Spinal cord (tissue), 10 donors: ENCODE data around the gene TUBB1. TPM values are rescaled to one million over a fixed set of nuclear protein-coding genes. Genes with fewer than 3 reads are reported as not detected.

Source experiments
- DNase-seq, 6 donors: peaks; one replicate each; pipeline versions ENCODE4 v3.0.0 to v3.0.0-alpha.2; 2013 to 2015; ENCODE audit warnings: low spot score in 6 of 6, low read depth in 4 of 6
- H3K27ac ChIP-seq: one replicate; pipeline ENCODE4 v1.5.1; 2013; ENCODE audit warnings: low read depth, low read length, control low read depth
- H3K27me3 ChIP-seq: one replicate; pipeline ENCODE4 v1.6.1; 2013; ENCODE audit warnings: low read length; ENCODE audit not compliant: control insufficient read depth, insufficient read depth
- H3K36me3 ChIP-seq: one replicate; pipeline ENCODE4 v1.6.1; 2013; ENCODE audit warnings: low read length; ENCODE audit not compliant: control insufficient read depth, insufficient read depth
- H3K4me1 ChIP-seq: one replicate; pipeline ENCODE4 v1.6.1; 2013; ENCODE audit warnings: low read length; ENCODE audit not compliant: control insufficient read depth, insufficient read depth
- H3K4me3 ChIP-seq: one replicate; pipeline ENCODE4 v1.5.1; 2013; ENCODE audit warnings: low read depth, low read length, control low read depth
- H3K9me3 ChIP-seq: one replicate; pipeline ENCODE4 v1.6.1; 2013; ENCODE audit warnings: low read length; ENCODE audit not compliant: control insufficient read depth, insufficient read depth
- WGBS: methylation state at CpG from one replicate; pipeline ENCODE4 v1.1.5; 2013; ENCODE audit warnings: missing lambda C conversion rate; ENCODE audit not compliant: insufficient coverage; 5-methylcytosine and 5-hydroxymethylcytosine counted together
- polyA plus RNA-seq, 2 donors: library from polyadenylated mRNA; unstranded; fragments of 120-200 nt; gene quantifications; one replicate each; pipeline ENCODE4 v1.2.1, GENCODE V29; 2013; ENCODE audit not compliant: insufficient read length in 2 of 2
- total RNA-seq, 2 donors: library from RNA; depleted of rRNA in 1 of 2; stranded (reverse); fragments of 120-200 nt in 1 of 2; fragments of >200 nt in 1 of 2; gene quantifications; one replicate each; pipeline versions ENCODE4 v1.2.3 to v1.2.4, GENCODE V29; 2013 to 2014
- donor health status: healthy.

TUBB1 gene
- total and polyA plus RNA-seq, 4 donors, result 1.1 to 3.4 (median 1.1) TPM

DNA sequence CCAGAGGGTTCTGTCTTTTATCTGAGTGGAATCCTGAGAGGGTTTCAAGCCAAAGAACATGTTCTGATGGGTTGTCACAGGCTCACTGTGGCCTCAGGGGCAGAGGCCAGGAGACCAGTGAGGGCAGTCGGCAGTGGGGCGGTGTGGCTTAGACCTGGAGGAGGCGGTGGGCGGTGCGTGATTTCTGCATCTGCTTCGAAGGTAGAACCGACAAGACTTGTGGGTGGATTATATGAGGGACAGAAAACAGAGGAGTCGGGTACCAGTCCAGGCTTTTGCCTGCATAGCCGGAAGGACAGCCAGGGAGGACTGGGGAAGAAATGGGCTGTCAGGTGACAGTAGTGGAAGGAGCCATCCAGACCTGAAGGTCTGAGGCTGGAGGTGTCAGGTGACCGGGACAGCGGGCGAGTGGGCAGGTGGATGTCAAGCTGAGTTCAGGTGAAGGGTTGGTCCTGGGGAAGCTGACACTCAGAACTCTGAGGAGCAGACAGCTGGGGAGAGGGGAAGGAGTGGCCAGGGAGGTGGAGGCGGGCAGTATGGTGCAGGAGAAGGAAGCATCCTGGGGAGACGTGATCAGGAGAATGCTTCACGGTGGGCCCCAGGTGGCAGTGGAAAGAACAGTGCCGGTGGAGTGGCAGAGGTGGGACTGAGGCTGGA, 15.3 kb upstream of the TUBB1 start:
- no peak for DNase-seq
- Histone ChIP-seq H3K4me3 (no peak overlapping the region), H3K36me3 (peaks cover 32% of the 10 kb centered on the region), H3K27me3 (peaks cover 2% of the 10 kb centered on the region), H3K27ac (no peak overlapping the region), H3K4me1 (peaks cover 33% of the 10 kb centered on the region), H3K9me3 (no peaks in the 10 kb centered on the region)
- 91% methylated on average over 16 of the region's 16 CpGs for WGBS

DNA sequence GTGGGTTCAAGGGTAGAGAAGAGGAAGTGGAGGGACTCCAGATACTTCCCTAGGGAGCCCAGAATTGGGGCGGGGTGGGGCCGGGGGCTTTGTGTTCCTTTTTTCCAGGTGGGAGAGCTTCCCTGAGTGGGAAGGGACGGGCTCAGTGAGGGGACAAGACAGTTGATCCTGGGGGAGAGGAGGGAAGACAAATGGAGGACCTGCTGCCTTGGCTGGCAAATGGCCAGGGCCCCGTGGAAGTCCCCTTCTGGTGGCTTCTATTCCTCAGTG, 14.8 kb upstream of the TUBB1 start:
- Histone ChIP-seq H3K27me3 (peaks cover 2% of the 10 kb centered on the region), H3K36me3 (peaks cover 28% of the 10 kb centered on the region), H3K4me3 (no peak overlapping the region), H3K4me1 (peaks cover 33% of the 10 kb centered on the region), H3K27ac (no peak overlapping the region), H3K9me3 (no peaks in the 10 kb centered on the region)
- no peak for DNase-seq
- 72% methylated on average over 4 of the region's 4 CpGs for WGBS

DNA sequence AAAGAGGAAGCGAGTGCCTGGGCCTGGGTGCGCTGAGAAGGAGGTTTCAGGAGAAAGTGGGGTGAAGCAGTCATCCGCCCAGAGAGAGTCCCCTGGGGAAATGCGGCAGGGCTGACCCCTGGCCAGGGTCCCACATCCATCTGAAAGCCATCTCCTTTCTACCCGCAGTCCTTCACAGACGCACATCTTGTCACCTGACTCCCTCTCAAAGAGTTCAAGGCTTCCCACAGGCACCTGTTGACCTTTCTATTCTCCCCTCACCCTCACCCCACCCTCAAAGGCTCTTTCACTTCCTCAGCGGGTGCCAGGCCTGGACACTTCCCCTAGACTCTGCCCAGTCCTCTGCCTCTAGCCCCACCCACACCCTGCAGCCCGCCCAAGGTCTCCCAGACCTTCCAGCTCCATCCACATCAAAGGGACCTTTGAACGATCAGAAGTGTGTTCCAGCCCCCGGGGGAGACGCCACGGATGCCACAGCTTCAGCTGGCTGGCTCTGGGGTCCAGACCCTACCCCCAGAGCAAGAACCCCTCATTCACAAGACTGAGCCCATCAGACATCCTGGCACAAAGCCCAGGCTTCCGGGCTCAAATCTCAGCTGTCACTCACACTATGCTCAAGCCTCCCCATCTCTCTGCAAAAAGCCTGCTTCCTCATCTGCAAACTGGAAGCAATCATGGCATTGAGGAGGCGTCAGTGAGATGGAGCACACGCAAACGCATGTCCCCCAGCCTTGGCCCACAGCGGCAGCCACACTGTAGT, 14.3 kb upstream of the TUBB1 start:
- Histone ChIP-seq H3K27me3 (peaks cover 2% of the 10 kb centered on the region), H3K36me3 (peaks cover 26% of the 10 kb centered on the region), H3K4me1 (peaks cover 33% of the 10 kb centered on the region), H3K4me3 (no peak overlapping the region), H3K9me3 (no peaks in the 10 kb centered on the region), H3K27ac (no peak overlapping the region)
- WGBS, result 65% methylated on average over 17 of the region's 17 CpGs
- DNase-seq, result peak in 1 of 6 donors; percentile 39

DNA sequence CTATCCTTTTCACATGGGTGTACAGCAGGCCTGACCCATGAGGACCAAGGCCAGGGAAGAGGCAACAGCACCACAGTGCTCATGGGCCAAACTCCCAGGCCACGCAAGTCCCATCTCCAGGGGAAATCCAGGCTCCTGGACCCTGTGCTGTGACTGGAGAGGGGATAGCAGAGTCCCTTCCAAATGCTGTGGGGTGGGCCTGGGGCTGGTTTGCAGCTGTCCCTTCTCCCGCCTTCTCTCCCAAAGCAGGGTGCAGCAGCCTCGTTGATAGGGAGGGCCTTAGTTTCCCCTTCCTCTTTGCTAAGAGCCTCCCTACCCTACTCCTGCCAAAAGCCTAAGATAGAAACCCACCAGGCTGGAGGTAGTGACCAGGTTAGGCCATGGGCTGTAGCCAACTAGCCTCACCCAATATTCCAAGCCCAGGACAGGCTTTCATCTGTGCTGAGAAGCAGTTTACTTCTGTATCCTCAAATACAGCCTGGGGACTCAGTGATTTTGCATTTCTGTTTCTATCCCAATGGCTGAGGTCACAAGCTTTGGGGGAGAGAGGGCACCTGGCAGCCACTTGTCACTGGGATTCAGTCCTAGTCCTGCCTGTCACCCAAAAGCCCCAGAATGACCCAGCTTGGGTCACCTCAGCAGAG, 13.6 kb upstream of the TUBB1 start:
- H3K4me3 ChIP-seq, result peak overlapping the region; percentile 31
- no peak for DNase-seq
- H3K9me3 ChIP-seq, result no peaks in the 10 kb centered on the region
- H3K4me1 ChIP-seq, result peaks cover 38% of the 10 kb centered on the region
- no peak overlapping the region for H3K27ac ChIP-seq
- peaks cover 2% of the 10 kb centered on the region for H3K27me3 ChIP-seq
- peaks cover 22% of the 10 kb centered on the region for H3K36me3 ChIP-seq
- WGBS, result 100% methylated on average over 1 of the region's 3 CpGs

DNA sequence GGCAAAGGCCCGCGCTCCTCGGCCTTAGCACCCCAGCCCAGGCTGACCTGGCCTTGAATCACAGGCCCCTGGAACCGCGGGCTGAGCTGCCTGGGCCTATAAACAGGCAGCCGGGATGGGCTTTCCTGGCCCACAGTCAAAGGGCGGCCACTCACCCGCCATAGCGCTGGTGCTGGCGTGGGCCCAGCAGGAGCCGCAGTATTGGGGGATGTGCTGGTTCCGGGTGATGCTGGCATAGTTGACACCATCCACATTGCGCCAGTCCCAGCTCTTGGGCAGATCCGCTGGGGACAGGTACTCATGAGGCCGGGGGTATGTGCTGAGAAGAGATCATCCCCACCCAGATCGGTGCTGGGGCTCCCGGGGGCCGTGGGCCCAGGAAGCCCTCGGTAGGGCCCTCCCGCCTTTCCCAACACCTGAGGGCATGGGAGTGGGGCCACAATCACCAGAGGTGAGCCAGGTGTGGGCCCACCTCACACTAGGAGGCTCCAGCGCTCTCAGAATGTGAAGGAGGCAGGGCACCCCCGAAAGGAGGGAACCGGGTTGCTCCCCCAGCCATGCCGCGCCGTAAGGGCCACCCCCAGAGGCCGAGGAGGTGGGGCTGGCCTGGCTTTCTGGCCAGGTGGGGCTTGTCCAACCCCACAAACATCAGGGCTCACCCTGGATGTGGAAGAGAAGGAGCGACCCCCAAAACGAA, 12.9 kb upstream of the TUBB1 start:
- DNase-seq, result no peak
- Histone ChIP-seq H3K27me3 (peaks cover 2% of the 10 kb centered on the region), H3K36me3 (peaks cover 17% of the 10 kb centered on the region), H3K27ac (no peak overlapping the region), H3K9me3 (no peaks in the 10 kb centered on the region), H3K4me1 (peaks cover 44% of the 10 kb centered on the region), H3K4me3 (peak overlapping the region; percentile 31)
- WGBS, result 66% methylated on average over 27 of the region's 29 CpGs

DNA sequence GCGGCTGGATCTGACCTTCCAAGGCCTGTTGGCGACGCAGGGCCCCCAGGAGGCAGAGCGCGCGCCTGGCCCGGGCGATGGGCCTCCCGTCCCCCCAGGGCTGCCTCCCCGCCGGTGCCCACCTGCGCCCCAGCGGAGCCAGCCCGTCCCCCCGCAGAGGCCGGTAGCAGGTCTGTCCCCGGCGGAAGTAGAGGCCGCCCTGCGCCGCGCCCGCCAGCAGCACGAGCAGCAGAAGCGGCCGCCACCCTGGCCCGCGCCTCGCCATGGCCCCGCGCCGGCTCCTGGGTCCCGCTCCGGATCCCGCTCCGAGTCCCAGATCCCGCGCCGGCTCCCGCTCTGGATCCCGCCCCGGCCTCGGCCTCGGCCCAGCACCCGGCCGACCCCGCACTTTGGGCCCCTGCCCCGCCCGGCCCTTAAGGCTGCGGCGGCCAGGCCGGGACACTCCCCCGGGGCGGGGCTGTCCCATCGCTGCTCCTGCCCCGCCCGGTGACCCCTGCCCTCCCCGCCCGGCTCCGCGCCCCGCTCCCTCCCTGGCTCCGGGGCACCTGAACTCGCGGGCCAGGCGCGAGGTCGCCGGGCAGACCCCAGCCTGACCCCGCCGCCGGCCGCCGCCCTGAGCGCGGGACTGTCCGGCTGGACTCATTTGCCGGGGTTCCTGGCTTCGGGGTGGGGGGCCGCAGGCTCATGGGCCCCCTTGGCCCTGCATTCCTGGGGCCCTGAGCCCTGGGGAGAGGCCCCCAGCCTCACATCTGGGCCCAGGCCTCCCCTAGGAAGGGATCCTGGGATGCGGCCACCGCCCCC, 12.2 kb upstream of the TUBB1 start, which contains the start of gene CTSZ:
TSS of gene CTSZ (minus strand) at position 391 of the 801 bp plus-strand sequence. CDS start at position 265, 126 bp downstream.
- H3K9me3 ChIP-seq, result no peaks in the 10 kb centered on the region
- DNase-seq, result peak in 2 of 6 donors; percentile 39 to 66
- H3K27me3 ChIP-seq, result peaks cover 2% of the 10 kb centered on the region
- H3K4me3 ChIP-seq, result peak within 1 kb of the TSS; percentile 31
- H3K4me1 ChIP-seq, result peaks cover 45% of the 10 kb centered on the region
- H3K36me3 ChIP-seq, result peaks cover 9% of the 10 kb centered on the region
- 8% methylated on average over 82 of the region's 82 CpGs for WGBS
- H3K27ac ChIP-seq, result peak within 1 kb of the TSS; percentile 47

DNA sequence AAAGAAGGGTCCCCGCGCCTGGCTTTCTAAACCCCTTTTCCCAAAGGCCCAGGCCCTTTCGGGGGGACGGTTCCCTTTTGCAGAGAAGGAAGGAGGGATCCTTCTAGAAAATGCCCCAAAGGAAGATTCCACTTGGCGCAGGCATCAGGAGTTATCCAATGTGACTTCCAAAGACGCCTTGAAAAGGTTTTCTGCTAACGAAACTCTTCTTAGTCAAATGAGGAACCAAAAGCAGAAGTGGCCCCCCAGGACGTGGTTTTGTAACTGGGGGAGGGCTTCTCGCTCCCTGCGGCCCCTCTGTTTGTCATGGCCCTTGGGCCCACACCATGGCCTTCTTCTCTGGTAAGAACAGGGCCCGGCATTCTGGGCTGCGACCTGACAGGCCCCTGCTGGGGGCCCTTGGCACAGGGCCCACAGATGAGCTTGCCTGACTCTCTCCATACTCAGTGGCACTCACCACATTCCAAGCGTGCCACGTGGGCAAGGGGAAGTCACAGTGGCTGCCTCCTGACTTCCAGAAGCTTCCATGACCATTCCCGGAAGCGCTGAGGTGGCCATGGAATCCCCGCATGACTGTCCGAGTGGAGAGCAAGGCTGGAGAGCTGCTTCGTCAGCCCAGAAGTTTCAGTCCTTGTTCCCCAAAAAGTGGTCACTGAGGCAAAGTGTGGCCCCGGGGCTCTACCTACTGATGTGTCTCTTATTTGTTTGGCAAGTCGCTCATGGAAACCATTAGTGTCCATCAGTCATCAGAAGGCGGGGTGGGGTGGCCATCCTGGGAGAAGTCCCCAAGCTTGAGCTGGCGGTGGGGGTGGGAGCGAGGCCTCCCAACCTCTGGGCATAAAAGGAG, 11.3 kb upstream of the TUBB1 start:
- peaks cover 2% of the 10 kb centered on the region for H3K27me3 ChIP-seq
- H3K4me1 ChIP-seq, result peaks cover 45% of the 10 kb centered on the region
- WGBS, result 84% methylated on average over 22 of the region's 24 CpGs
- peaks cover 4% of the 10 kb centered on the region for H3K36me3 ChIP-seq
- DNase-seq, result peak in 1 of 6 donors; percentile 12
- H3K4me3 ChIP-seq, result no peak overlapping the region
- H3K27ac ChIP-seq, result peak overlapping the region; percentile 47
- H3K9me3 ChIP-seq, result no peaks in the 10 kb centered on the region

DNA sequence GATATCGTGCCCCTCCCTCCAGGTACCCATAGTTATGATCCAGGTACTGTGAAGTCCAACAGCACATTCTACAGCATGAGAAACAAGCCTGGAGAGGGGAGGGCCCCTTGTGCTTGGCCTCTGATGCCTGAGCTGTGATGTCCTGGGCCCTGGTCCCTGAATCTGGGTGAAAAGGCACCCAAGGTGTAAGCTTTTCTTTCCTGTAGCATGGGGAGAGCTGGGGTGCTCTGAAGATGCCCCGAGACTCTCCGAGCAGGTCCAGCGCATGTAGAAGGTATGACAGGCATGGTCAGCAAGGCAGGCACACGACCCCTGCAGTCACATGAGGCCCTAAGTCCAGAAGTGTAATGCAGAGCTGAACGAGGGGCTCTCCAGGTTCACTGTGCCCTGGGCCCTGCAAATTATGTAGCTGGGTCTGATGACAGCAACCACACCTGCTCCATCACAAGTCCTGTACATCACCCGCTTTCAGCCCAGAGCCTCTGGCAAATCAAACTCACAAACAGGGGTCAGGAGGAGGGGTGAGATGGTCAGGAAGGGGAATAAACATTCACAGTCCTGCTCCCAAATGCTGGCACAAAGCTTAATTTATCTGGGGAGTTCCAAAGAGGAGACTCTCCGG, 10.4 kb upstream of the TUBB1 start:
- Histone ChIP-seq H3K27ac (no peak overlapping the region), H3K36me3 (peaks cover 2% of the 10 kb centered on the region), H3K4me1 (peaks cover 45% of the 10 kb centered on the region), H3K9me3 (no peaks in the 10 kb centered on the region), H3K27me3 (peaks cover 2% of the 10 kb centered on the region), H3K4me3 (no peak overlapping the region)
- WGBS, result 87% methylated on average over 6 of the region's 8 CpGs
- DNase-seq, result no peak
